D341Med (cell line): ENCODE data around the gene CDKAL1.
"Not testable (repeated sequence)": the region's sequence is repeated elsewhere in the genome, so short reads cannot be mapped to it uniquely, and the experiment has no call there.

Source experiments
- DNase-seq: peaks from one replicate; pipeline ENCODE4 v3.0.0; 2012; ENCODE audit warnings: low spot score

Gene CDKAL1

DNA sequence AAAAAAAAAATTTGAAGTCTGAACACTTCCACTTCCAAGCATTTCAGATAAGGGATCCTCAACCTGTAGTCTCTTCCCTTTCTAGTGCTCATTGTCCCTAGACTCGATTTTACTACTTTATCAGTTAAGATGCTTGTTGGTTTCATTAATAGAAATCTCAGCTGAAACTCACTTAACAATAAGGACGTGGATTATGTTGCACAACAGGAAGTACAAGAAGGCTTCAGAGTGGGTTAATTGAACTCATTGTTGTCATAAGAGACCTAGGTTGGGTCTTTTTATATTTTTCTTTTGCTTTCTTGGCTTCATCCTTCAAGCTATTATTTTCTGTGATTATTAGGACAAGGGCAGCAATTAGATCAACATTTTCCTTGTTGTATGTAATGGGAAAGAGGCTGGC lies 175.2 kb downstream of the CDKAL1 start:
- DNase-seq, result no peak

DNA sequence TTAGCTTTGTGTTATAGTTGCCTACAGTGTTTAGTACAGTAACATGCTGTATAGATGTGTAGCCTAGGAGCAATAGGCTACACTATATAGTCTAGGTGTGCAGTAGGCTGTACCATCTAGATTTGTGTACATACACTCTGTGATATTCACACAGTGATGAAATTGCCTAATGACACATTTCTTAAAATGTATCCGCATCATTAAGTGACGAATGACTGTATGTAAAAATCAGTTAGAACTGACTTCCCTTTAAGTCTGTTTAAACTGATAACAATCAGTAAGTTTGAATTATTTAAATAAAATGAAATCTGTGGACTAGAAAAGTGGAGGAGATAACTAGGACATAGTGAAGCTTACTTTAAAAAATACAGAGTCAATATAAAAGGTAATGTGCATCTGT lies 176.1 kb downstream of the CDKAL1 start:
- no peak for DNase-seq

DNA sequence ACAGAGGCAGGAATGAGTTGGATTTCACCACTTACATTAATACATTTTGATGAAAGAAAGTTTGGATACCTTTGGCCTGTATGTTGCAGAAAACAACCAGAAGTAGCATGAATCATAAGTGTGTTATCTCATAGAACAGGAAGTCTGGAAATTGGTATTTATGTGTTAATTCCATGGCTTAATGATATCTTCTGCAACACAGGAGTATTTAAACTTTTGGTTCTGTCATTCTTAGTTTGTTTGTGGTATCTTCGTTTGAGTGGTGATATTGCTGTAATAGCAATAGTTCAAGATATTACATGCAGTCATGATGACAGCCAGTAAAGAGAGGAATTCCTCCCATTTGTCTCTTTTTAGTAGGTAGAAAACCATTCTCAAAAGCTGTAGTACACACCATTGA lies 177.3 kb downstream of the CDKAL1 start:
- DNase-seq, result no peak

DNA sequence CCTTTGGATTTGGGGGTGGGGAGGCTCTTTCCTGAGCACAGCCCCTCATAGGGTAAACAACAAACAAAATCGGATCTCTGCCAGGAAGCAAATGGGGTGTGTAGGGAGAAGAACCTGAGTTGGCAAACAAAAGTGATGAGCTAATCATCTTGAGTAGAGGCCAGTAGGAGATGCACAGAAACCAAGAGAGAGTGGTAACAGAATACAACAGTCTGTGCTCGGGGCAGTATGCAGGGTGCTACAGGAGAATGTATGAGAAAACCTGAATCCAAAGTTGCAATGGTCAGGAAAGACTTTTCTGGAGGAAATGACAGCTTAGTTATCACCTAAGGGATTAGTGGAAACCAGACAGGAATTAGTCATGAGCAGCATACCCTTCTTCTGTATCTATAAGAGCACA lies 177.8 kb downstream of the CDKAL1 start:
- DNase-seq, result no peak

DNA sequence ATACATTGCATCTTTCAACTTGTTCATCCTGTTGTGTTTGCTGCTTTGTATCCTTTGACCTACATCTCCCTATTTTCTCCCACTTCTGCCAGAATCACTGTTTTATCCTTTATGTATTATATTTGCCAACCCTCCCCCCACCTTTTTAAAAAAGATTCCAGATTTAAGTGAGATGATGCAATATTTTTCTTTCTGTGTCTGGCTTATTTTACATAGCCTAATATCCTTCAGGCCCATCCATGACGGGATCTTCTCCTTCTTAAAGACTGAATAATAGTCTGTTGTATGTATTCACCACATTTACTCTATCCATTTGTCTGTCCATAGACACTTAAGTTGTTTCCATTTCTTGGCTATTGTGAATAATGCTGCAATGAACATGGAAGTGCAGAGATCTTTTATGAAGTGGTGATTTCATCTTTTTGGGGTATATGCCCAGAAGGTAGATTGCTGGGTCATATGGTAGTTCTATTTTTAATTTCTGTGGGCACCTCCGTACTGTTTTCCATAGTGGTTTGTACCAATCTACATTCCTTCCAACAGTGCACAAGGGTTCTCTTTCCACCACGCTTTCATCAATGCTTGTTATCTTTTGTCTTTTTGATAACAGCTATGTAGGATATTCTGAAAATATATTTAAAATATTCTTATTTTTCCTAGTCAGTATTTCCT lies 181.0 kb downstream of the CDKAL1 start:
- no peak for DNase-seq

DNA sequence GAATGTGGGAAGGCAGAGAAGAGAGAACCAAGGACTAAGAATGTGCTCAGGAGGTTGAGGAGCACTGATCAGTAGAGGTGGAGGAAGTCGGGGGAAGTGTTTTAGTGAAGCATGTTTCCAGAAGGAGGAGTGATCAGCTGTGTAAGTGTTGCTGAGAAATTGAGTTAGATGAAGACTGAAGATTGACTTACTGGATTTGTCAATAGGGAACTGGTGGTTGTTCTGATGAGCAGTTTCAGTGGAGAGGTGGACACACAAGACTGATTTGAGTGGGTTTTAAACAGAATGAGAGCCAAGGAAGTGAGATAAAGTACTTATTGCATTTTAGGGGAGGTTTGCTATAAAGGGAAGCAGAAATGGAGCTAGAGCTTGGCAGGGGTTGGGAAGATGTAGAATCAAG lies 182.6 kb downstream of the CDKAL1 start:
- no peak for DNase-seq

DNA sequence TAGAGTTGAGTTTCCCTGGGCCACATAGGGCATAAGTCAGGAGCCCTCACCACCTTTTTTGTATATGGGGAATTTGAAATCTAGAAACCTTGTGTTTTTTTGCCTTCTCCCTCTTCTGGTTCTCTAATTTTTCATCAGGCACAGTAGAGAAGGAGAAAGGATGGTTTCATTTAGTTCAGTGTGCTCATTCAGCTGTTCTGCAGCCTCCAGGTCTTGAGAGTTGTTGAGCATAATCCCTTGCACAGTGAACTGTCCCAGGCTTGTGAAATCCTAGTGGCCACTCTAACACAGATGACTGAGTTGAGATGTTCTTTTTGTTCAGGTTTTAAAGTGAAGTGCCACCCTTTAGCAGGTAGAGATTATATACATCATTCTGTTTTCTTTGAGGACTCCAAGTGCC lies 183.5 kb downstream of the CDKAL1 start:
- no peak for DNase-seq

DNA sequence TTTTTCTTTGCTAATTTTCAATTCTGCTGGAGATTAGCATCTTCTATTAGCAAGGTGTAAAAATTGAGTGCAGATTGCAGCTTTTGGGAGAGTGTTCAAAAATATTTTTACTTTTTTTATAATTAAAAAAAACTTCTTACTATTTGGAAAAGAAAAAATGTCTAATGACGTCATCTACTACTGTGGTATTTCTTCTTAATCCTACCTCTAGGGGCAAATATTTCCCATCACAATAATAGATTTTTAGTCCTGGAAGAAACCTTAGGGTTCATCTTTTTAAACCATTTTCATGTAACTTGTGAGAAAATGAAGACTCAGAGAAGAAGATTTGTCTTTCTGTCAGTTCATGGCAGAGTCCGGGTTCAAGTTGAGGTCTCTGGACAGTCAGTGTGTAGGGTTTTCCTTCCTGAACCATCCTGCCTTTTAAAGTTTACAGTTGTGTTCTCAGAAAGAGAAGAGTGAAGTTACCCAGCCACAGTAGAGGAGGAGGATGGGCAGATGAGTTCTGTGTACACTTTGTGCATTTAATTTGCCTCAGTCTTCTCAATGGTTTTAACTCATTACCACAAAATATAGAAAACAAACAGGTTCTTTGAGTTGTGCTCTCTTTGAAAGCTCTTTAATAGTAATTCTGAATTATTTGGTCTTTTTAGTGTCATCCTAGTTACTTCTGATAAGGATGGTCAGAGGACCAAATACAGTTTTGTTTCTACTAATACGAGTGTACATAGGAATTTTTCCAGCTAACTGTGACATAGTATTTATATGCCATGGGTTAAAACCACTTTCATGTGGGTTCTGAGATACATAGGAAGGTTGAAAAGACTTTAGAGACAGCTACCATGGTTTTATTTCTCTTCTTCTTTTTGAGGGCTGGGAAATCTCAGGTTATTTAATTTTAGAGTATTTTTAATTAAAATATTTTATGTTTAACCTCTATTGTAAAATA lies 184.7 kb downstream of the CDKAL1 start:
- DNase-seq, result no peak

DNA sequence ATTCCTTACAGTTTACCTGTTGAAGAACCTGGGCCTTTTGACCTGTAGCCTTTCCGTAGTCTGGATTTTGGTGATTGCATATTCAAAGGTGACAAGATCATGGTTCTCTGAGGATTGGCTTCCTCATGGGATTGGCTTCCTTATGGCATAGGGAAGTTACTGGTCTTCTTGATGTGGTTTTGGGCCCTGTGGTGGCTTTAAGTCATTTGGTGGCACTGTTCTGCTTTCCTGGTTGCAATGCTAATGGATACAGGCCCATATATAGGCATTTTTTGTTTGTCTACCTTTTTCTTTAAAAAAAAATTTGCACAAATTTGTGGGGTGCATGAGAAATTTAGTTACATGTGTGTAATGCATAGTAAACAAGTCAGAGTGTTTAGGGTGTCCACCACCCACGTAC lies 185.7 kb downstream of the CDKAL1 start:
- DNase-seq, result no peak

DNA sequence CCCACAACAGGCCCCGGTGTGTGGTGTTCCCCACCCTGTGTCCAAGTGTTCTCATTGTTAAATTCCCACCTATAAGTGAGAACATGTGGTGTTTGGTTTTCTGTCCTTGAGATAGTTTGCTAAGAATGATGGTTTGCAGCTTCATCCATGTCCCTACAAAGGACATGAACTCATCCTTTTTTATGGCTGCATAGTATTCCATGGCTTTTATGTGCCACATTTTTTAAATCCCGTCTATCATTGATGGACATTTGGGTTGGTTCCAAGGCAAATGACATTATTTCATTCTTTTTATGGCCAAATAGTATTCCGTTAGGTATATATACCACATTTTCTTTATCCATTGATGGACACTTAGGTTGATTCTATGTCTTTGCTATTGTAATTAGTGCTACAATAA lies 186.9 kb downstream of the CDKAL1 start:
- DNase-seq, result not testable (repeated sequence)

DNA sequence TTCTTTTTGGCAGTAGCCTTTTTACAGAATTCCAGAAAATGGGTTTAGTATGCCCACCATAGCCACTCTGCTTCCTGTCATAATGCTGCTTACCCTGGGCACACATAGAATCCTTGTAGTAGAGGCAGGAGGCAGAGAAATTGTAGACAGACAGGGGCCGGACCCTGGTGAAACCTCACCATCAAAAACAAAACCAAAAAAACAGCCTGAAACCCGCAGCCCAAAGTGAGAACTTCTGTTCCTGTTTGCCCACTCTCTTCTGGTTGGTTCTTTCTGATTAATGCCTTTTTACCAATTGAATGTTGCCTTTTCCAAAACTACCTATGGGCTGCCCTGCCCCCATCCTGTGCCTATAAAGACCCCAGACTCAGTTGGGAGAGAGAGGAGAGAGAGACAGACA lies 188.2 kb downstream of the CDKAL1 start:
- DNase-seq, result no peak

DNA sequence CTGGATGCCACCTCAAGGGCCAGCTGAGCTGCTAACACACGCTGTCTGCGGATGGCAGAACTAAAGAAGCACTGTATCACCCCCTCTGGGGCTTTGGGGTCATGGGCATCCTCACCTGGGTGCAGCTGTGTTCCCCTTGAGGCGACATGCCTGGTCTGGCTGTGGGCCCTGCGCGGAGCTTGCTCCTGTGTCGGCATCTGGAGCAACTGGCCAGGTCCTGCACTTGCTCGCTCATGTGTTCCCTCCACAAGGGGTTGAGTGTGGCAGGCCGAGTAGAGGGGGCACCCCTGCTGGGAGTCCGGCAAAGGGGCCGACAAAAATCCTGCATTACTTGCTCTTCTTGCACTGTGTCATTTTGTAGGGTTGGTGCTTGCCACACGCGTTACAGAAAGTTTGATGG lies 189.0 kb downstream of the CDKAL1 start:
- no peak for DNase-seq

DNA sequence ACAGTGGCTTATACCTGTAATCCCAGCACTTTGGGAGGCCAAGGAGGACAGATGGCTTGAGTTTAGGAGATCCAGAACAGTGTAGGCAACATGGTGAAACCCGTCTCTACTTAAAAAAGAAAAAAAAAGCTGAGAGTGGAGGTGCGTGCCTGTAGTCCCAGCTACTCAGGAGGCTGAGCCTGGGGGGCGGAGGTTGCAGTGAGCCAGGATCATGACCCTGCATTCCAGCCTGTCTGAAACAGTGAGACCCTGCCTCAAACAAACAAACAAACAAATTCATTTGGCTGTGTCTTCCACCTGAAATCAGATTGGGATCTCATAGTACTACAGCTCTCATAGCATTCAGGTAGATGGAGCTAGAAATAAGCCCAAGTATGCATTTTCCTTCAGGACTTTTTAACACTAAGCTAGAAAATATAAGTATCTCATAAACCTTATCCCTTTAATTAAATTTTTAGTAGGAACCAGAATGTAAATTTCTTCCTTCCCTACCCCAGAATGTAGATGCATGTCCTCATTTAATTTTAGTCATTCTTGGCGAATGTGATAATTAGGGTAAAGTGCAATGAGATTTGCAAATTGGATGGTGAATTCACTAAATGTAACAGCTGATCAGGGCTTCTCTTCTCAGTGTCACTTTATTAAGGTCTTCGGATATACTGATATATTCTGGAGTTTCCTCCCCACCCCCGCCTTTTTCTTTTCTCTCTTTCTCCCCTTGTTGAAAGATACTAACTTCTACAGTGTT lies 190.4 kb downstream of the CDKAL1 start:
- DNase-seq, result no peak

DNA sequence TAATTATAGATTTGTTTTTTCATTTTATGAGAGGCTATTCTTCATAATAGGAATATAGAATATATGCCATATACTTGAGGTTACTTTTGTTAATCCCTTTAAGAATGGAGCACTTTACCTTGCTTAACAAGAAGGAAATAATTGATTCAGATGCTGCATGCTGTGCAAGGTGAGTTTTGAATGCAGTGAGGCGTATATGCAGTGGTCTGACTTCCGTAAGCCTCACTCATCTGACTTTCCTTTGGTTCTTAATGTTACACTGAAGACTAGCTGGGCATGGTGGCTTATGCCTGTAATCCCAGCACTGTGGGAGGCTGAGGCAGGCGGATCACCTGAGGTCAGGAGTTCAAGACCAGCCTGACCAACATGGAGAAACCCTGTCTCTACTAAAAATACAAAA lies 191.0 kb downstream of the CDKAL1 start:
- not testable (repeated sequence) for DNase-seq

DNA sequence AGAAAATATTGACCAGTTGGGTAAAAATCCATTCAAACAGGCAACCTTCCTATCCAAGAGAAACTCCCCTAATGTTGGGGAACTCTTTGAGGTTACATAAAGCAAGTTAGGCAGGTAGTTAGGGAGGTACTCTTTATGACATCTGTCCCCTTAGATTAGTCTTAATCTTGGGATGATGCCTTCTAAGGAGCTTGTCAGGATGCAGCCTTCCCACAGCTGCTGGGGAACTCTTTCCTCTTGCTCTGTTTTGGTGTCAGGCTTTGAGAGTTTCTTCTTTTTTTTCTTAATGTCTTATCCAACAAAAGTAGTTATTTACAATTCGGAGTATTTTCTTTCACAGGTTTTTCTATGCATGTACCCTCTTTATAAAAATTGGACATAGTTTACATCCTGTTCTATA lies 194.8 kb downstream of the CDKAL1 start:
- peak; percentile 50 for DNase-seq

DNA sequence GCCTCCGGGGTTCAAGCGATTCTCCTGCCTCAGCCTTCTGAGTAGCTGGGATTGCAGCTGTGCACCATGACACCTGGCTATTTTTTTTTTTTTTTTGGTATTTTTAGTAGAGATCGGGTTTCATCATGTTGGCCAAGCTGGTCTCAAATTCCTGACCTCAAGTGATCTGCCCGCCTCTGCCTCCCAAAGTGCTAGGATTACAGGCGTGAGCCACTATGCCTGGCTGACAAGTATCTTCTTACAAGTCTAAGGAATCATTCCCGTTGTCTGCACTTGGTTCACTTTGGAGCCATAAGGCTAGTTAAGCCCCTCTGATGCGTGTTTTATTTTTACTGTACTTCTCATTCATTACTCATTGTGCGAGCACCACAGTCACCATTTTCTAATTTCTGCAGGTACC lies 198.1 kb downstream of the CDKAL1 start:
- not testable (repeated sequence) for DNase-seq

DNA sequence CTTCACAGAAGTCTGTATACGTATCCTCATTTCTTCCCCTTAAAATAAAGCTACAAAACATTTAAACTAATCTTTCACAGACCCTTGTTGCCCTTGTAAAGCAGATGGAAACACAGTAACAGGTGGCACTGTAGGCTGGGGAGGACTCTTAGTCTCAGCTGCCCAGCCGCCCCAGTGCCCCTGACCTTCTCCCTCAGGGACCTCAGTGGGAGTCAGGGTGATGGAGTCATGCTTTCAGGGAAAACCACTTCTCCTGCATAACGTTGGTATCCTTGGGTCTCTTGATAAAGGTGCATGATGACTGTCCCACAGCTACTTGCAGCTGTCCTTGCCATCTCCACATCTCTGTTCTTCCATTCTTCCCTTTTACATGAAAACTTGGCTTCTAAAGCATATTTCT lies 198.6 kb downstream of the CDKAL1 start:
- DNase-seq, result no peak

DNA sequence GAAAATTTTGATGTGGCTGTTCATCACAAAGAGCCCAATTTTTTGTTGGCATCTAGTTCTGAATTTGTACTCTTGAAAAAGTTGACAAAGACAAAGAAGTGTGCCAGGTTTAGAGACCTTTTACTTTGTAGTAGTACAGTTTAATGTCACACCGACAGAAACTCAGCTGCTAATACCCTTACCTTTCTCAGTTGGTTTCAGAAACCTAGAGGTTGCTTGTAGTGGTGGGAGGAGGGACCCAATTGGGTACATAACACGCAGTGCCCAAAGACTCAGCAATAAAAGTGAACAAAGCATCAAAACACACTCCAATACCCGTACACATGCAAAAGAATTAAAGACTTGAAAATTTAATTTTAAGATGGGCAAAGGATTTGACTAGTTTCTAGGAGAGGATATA lies 203.7 kb downstream of the CDKAL1 start:
- DNase-seq, result no peak

DNA sequence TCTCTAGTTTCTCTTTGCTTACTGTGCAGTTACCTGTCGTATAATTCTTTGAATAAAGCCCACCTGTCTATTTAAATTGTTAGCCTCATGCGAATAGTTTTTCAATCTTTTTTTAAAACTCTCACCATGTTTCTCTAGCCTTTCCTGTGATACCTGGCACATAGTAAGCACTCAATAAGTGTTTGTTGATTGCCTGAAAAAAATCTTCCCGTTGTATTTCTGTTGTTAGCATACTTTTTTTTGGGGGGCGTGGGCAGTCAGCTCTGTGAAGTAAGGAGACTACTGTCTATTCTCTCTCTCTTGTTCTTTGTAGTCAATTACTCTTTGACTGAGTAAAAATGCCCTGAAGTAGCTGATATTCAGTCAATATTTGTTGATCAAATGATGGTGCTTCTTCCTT lies 205.8 kb downstream of the CDKAL1 start:
- no peak for DNase-seq

DNA sequence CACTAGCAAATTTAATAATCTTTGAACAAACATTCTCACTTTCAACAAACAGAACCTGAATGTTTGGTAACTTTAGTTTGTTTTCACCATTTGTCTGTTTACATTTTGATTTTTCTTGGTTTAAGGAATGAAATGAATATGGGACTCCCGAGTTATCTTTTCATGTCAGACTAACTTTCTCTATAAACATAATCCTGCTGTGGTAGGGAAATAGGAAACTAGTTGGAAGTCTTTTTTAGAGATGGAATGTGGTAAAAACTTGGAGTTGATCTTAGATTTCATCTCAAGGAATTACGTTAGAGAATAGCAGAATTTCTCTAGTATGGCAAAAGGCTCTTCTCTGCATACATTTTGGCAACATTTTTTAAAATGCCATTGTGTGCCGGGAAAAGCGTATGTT lies 206.5 kb downstream of the CDKAL1 start:
- DNase-seq, result no peak

DNA sequence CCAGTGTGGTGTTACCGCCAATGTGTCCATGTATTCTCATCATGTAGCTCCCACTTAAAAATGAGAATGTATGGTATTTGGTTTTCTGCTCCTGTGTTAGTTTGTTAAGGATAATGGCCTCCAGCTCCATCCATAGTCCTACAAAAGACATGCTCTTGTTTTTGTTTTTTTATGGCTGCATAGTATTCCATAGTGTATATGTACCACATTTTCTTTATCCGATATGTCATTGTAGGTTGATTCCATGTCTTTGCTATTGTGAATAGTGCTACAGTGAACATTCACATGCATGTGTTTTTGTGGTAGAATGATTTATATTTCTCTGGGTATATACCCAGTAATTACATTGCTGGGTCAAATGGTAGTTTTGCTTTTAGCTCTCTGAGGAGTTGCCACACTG lies 207.2 kb downstream of the CDKAL1 start:
- no peak for DNase-seq

DNA sequence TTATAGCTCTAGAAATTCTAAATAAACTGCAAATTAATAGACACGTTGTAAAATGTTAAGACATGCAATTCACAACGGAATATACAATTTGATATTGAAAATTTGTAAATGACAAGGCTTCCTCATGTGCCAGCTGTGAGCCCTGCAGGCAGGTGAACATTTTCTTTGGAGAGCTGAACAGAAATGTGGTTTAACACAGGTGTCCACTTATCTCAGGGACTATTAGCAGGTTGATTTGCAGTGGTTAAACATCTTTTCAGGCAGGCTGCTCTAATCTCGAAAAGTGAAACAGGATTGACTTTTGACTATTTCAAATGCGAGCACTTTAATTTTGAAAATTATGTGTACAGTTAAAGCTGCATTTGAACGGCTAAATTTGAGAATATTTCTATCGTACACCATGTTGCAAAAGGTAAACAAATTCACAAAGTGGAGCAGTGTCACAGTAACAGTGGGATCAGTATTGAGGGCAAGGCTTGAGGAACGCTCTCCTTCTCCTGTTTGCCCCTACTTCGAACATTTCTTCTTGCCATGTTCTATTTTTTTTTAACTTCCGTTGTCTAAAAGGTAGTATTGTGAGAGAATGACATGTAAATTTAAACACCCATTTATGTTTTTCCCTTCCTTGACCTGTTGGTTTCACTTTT lies 210.8 kb downstream of the CDKAL1 start:
- no peak for DNase-seq
